IMR-90 (cell line): ENCODE results near the gene SLC6A3. TPM values are rescaled to one million over a fixed set of nuclear protein-coding genes. Genes with fewer than 3 reads are reported as not detected.

ENCODE experiments used
- polyA plus RNA-seq, 3 experiments: library from polyadenylated mRNA; depleted of rRNA; stranded (reverse); fragments of >200 nt; gene quantifications; 2 replicates each; pipeline ENCODE4 v1.2.3, GENCODE V29; 2012; ENCODE audit warnings: low replicate concordance in 1 of 3
- total RNA-seq: library from RNA; depleted of rRNA; stranded (reverse); fragments of >200 nt; gene quantifications from 2 replicates; pipeline ENCODE4 v1.2.3, GENCODE V29; 2012; rRNA removed

The SLC6A3 gene
- total and polyA plus RNA-seq, 2 of the 4 experiments (the other 2 are of a cell fraction): not detected

Other genes with a start within 250 kb of the SLC6A3 start
- not detected in 2 replicates for gene SLC6A19, start 243.8 kb downstream of the SLC6A3 start, total RNA-seq
- gene SLC6A19, start 243.8 kb downstream of the SLC6A3 start, polyA plus RNA-seq (2012; rRNA removed): not detected in 2 replicates
- not detected in 2 replicates for gene SLC6A18, start 220.1 kb downstream of the SLC6A3 start, total RNA-seq
- gene SLC6A18, start 220.1 kb downstream of the SLC6A3 start, polyA plus RNA-seq (2012; rRNA removed): not detected in 2 replicates
- not detected in 2 replicates for gene TERT, start 150.4 kb downstream of the SLC6A3 start, total RNA-seq
- not detected in 2 replicates for gene TERT, start 150.4 kb downstream of the SLC6A3 start, polyA plus RNA-seq (2012; rRNA removed)
- gene CLPTM1L, start 100.3 kb downstream of the SLC6A3 start, total RNA-seq: 101 and 137 TPM in 2 replicates
- 110 and 114 TPM in 2 replicates for gene CLPTM1L, start 100.3 kb downstream of the SLC6A3 start, polyA plus RNA-seq (2012; rRNA removed)
- 17.7 and 22.2 TPM in 2 replicates for gene LPCAT1, start 78.5 kb upstream of the SLC6A3 start, total RNA-seq
- gene LPCAT1, start 78.5 kb upstream of the SLC6A3 start, polyA plus RNA-seq (2012; rRNA removed): 31.5 and 33.6 TPM in 2 replicates